OCI-LY7 (cell line): ENCODE measurements around the gene STX16. TPM values are rescaled to one million over a fixed set of nuclear protein-coding genes. Genes with fewer than 3 reads are reported as not detected.

Source experiments
- BruUV-seq: library from RNA; stranded (reverse); fragments of 400-500 nt; replicated peaks from 2 replicates; lab custom pipeline; 2021; lab: Mats Ljungman, UMichigan
- CTCF ChIA-PET: fragments of 300-600 bp; sonication (Branson Sonifier 250); formaldehyde crosslinking; loops from one replicate; lab custom pipeline; 2022; ENCODE audit warnings: antibody characterized with exemption; ENCODE audit not compliant: unreplicated experiment; lab: Charles Lee
- POLR2A ChIA-PET: fragments of 300-600 bp; sonication (Branson Sonifier 250); formaldehyde crosslinking; loops from one replicate; lab custom pipeline; 2022; ENCODE audit warnings: antibody characterized with exemption; lab: Charles Lee
- DNase-seq: peaks from one replicate; pipeline ENCODE4 v3.0.0-alpha.2; 2015; ENCODE audit warnings: low spot score
- H2AFZ ChIP-seq: fragments of 200-600 bp; sonication (generic), shearing (Covaris generic); 2 replicates; pipeline ENCODE4 v1.6.1; 2014; ENCODE audit warnings: mild to moderate bottlenecking, antibody characterized with exemption, low read length, moderate library complexity
- H3K27ac ChIP-seq: fragments of 200-600 bp; sonication (generic); 2 replicates; pipeline ENCODE4 v1.5.1; 2014; ENCODE audit warnings: mixed run types, low read depth, mild to moderate bottlenecking, moderate library complexity, low read length, inconsistent platforms; ENCODE audit not compliant: poor library complexity, severe bottlenecking
- H3K36me3 ChIP-seq: fragments of 200-600 bp; sonication (generic); 2 replicates; pipeline ENCODE4 v1.6.1; 2014; ENCODE audit warnings: mild to moderate bottlenecking, antibody characterized with exemption, low read length, moderate library complexity, mixed read lengths; ENCODE audit not compliant: insufficient read depth
- H3K4me1 ChIP-seq: fragments of 200-600 bp; sonication (generic); 2 replicates; pipeline ENCODE4 v1.5.1; 2014; ENCODE audit warnings: mild to moderate bottlenecking, low read length; ENCODE audit not compliant: insufficient read depth, poor library complexity, severe bottlenecking
- H3K4me2 ChIP-seq: fragments of 200-600 bp; sonication (generic); 2 replicates; pipeline ENCODE4 v1.6.1; 2014; ENCODE audit warnings: mild to moderate bottlenecking, low read length
- H3K4me3 ChIP-seq: fragments of 200-600 bp; sonication (generic); 2 replicates; pipeline ENCODE4 v1.5.1; 2014; ENCODE audit warnings: mild to moderate bottlenecking, low read depth, low read length; ENCODE audit not compliant: poor library complexity, severe bottlenecking
- H3K79me2 ChIP-seq: fragments of 200-600 bp; sonication (generic); 2 replicates; pipeline ENCODE4 v1.6.1; 2016; ENCODE audit warnings: low read depth, mild to moderate bottlenecking, low read length, moderate library complexity, mixed read lengths; ENCODE audit not compliant: insufficient read depth
- H3K9me2 ChIP-seq: fragments of 200-600 bp; sonication (generic); 2 replicates; pipeline ENCODE4 v1.6.1; 2016; ENCODE audit warnings: mild to moderate bottlenecking, low read length, mixed read lengths; ENCODE audit not compliant: insufficient read depth
- H3K9me3 ChIP-seq: fragments of 200-600 bp; sonication (generic); 2 replicates; pipeline ENCODE4 v1.6.1; 2014; ENCODE audit warnings: mild to moderate bottlenecking, mixed run types, low read length, mixed read lengths
- H4K20me1 ChIP-seq: fragments of 200-600 bp; sonication (generic); 2 replicates; pipeline ENCODE4 v1.6.1; 2014; ENCODE audit warnings: mild to moderate bottlenecking, antibody characterized with exemption, low read length, moderate library complexity, mixed read lengths; ENCODE audit not compliant: insufficient read depth
- EZH2phosphoT487 ChIP-seq: fragments of 200-600 bp; sonication (generic); IDR thresholded peaks from 2 replicates; pipeline ENCODE4 v1.6.1; 2018; ENCODE audit warnings: low read depth, borderline replicate concordance, mild to moderate bottlenecking, mixed run types, antibody characterized with exemption, low read length, moderate library complexity, mixed read lengths
- intact Hi-C: fragments of 100-400 bp; cut with micrococcal nuclease; formaldehyde crosslinking; loops from one replicate; pipeline ENCODE4 v1.10.0; 2022; ENCODE audit not compliant: unreplicated experiment
- total RNA-seq, 2 experiments: library from RNA; depleted of rRNA in 1 of 2; stranded (reverse); fragments of >200 nt in 1 of 2; shearing (Covaris generic) in 1 of 2; gene quantifications; 2 replicates each; pipeline ENCODE4 v1.2.3, GENCODE V29; 2014 to 2022
- TF ChIP-seq, protein P1 (sequence below): fragments of 200-600 bp; sonication (generic); conservative IDR thresholded peaks from 2 replicates; pipeline ENCODE4 v1.5.1; 2014; ENCODE audit warnings: mild to moderate bottlenecking, antibody characterized with exemption, low read length, moderate library complexity, mixed read lengths

Gene STX16
- total RNA-seq, 2 experiments from 2014 or later = 48.2 to 89.5 TPM

DNA sequence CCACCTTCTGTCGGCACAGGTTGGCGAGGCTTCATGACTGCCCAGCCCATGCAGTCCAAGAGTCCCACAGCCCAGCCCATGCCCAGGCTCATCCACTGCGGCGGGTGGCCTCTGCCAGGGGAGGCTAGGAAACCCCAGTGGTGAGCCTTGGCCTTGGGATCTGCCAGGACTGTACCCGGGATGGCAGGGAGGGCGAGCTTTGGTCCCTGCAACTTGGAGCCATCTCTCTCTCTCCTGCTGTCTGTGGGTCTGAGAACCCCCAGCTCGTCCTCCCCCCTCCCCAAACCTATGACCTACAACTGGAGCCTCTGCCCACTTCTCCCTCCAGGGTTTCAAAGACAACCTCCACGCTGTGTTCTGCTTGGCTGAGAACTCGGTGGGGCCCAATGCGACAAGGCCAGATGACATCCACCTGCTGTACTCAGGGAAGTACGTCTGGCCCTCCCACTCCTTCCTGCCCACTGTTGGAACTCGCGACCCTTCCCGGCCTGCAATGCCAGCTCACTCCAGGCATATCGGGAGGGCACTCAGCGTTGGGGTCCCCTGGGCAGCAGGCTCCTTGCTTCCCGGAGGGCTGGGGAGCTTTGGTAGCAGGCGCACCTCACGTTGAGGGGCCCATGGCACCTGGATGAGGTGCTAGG, 61.2 kb downstream of the STX16 start:
- no peaks in the 10 kb centered on the region for H3K9me3 ChIP-seq
- DNase-seq = no peak
- H3K36me3 ChIP-seq = no peaks in the 10 kb centered on the region
- no peak for TF ChIP-seq EZH2phosphoT487
- TF ChIP-seq, protein P1, sequence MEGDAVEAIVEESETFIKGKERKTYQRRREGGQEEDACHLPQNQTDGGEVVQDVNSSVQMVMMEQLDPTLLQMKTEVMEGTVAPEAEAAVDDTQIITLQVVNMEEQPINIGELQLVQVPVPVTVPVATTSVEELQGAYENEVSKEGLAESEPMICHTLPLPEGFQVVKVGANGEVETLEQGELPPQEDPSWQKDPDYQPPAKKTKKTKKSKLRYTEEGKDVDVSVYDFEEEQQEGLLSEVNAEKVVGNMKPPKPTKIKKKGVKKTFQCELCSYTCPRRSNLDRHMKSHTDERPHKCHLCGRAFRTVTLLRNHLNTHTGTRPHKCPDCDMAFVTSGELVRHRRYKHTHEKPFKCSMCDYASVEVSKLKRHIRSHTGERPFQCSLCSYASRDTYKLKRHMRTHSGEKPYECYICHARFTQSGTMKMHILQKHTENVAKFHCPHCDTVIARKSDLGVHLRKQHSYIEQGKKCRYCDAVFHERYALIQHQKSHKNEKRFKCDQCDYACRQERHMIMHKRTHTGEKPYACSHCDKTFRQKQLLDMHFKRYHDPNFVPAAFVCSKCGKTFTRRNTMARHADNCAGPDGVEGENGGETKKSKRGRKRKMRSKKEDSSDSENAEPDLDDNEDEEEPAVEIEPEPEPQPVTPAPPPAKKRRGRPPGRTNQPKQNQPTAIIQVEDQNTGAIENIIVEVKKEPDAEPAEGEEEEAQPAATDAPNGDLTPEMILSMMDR = no peak
- intact Hi-C loops = no loop called here
- H3K9me2 ChIP-seq = no peaks in the 10 kb centered on the region
- H3K27ac ChIP-seq = no peak overlapping the region
- CTCF ChIA-PET = no interaction called here
- no peaks in the 10 kb centered on the region for H3K4me1 ChIP-seq
- H4K20me1 ChIP-seq = no peaks in the 10 kb centered on the region
- H2AFZ ChIP-seq = no peak overlapping the region
- H3K4me2 ChIP-seq = no peak overlapping the region
- no peaks in the 10 kb centered on the region for H3K79me2 ChIP-seq
- POLR2A ChIA-PET = no interaction called here
- no TSS peak for BruUV-seq
- no peak overlapping the region for H3K4me3 ChIP-seq

DNA sequence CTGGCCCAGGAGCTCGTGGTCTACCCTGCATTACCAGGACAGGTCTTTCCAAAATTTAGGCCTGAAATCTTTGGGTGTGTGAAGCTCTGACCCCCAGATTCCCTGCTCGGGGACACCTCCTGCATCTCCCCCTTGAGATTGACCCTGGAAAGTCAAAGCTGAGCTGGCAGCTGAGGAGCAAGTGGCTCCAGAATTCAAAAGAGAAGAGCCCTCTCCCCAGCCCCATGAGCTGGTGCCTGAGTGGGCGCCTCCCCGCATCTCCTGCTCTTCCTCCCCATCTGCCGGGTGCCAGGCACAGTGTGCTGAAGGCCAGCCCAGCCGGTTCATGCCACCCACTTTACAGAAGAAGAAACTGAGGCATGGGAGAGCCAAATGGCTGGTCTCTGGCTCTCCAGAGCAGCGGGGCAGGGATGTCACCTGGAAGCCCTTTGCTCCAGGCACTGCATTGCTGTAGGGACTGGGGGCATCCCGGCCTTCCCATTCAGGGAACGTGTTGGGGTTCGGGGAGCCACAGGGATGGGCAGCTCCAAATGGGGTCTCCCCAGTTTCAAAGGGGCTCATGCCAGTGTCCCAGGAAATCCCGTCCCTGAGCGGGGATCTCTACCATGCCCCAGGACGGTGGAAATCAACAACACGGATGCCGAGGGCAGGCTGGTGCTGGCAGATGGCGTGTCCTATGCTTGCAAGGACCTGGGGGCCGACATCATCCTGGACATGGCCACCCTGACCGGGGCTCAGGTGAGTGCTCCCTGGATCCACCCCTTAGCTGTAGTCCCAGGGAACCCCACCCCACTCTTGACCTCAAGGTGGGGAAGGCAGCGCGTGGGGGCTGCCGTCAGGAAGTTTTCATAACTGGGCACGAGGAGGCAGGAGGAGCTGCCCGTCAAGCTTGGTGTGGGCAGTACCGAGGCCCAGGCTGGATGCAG, 62.0 kb downstream of the STX16 start:
- Histone ChIP-seq H3K4me2 (no peak overlapping the region), H3K9me3 (no peaks in the 10 kb centered on the region), H3K36me3 (no peaks in the 10 kb centered on the region), H3K4me1 (no peaks in the 10 kb centered on the region), H3K79me2 (no peaks in the 10 kb centered on the region), H3K27ac (no peak overlapping the region), H3K9me2 (no peaks in the 10 kb centered on the region), H3K4me3 (no peak overlapping the region), H4K20me1 (no peaks in the 10 kb centered on the region), H2AFZ (no peak overlapping the region)
- ChIA-PET POLR2A (interaction anchor here (0.6 kb wide), 1 partner anchor 1434 kb away, joined by 3 read pairs; no protein-coding TSS in a partner anchor), CTCF (no interaction called here)
- intact Hi-C loops = no loop called here
- TF ChIP-seq, protein P1 = no peak
- TF ChIP-seq EZH2phosphoT487 = no peak
- no TSS peak for BruUV-seq
- no peak for DNase-seq
